Measurements from ENCODE around the gene DGAT2L6. TPM values are rescaled to one million over a fixed set of nuclear protein-coding genes. Genes with fewer than 3 reads are reported as not detected.

The DGAT2L6 gene
- not detected in 3 replicates for total RNA-seq

- Mint-ChIP-seq H3K4me1 (no peaks in the 10 kb centered on the region), H3K36me3 (no peaks in the 10 kb centered on the region), H3K27me3 (ENCODE audit: low read depth) (no peaks in the 10 kb centered on the region), H3K9me3 (peaks cover 6% of the 10 kb centered on the region), H3K27ac (no peak within 1 kb of the TSS), H3K4me3 (no peak within 1 kb of the TSS)
- no peak for DNase-seq (ENCODE audit: low spot score in 2 of 2, unreplicated experiment in 2 of 2)
- no peak for TF ChIP-seq CTCF (IDR thresholded peaks at IDR 0.05; ENCODE audit: unreplicated experiment)
Observed at GRCh38 chrX:70176938-70177533, at the start of gene DGAT2L6. Gene DGAT2L6, plus strand, starts transcription at chrX:70177483. Its CDS starts 100 bp downstream, at chrX:70177583.

DNA sequence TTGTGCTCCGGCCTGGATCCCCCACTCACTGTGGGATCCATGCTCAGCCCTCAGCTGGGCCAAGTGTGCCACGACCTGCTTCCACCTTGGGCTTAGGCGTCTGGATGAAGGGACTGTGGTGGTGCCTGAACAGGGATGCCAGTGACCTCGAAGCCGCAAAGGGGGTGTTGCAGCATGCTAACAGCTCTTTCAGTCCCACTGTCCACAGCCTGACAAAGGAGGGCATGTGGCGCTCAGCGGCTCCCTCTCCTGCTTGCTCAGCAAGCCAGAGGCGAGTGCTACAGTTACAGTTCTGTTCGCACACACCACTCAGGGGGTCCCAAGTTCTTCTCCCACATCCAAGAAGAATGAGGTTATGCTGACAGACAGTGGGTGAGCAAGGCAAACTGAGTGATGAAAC, 49.2 kb upstream of the DGAT2L6 start:
- Mint-ChIP-seq H3K27me3 (ENCODE audit: low read depth) (no peaks in the 10 kb centered on the region), H3K9me3 (peaks cover 21% of the 10 kb centered on the region), H3K27ac (no peak overlapping the region), H3K36me3 (no peaks in the 10 kb centered on the region), H3K4me3 (no peak overlapping the region), H3K4me1 (peaks cover 4% of the 10 kb centered on the region)
- TF ChIP-seq CTCF (IDR thresholded peaks at IDR 0.05; ENCODE audit: unreplicated experiment): no peak
- no peak for DNase-seq (ENCODE audit: low spot score in 2 of 2, unreplicated experiment in 2 of 2)

GRCh38 chrX:70129816-70130215, 47.5 kb upstream of the DGAT2L6 start:
- DNase-seq (ENCODE audit: low spot score in 2 of 2, unreplicated experiment in 2 of 2): no peak
- Mint-ChIP-seq H3K9me3 (peaks cover 11% of the 10 kb centered on the region), H3K4me3 (no peak overlapping the region), H3K27me3 (ENCODE audit: low read depth) (no peaks in the 10 kb centered on the region), H3K27ac (no peak overlapping the region), H3K4me1 (peaks cover 7% of the 10 kb centered on the region), H3K36me3 (no peaks in the 10 kb centered on the region)
- no peak for TF ChIP-seq CTCF (IDR thresholded peaks at IDR 0.05; ENCODE audit: unreplicated experiment)

- DNase-seq (ENCODE audit: low spot score in 2 of 2, unreplicated experiment in 2 of 2): no peak
- H3K27me3 Mint-ChIP-seq (ENCODE audit: low read depth): no peaks in the 10 kb centered on the region
- H3K36me3 Mint-ChIP-seq: peaks cover 4% of the 10 kb centered on the region
- peaks cover 14% of the 10 kb centered on the region for H3K4me1 Mint-ChIP-seq
- no peak for TF ChIP-seq CTCF (IDR thresholded peaks at IDR 0.05; ENCODE audit: unreplicated experiment)
- peaks cover 15% of the 10 kb centered on the region for H3K9me3 Mint-ChIP-seq
- peak overlapping the region; percentile 42 for H3K4me3 Mint-ChIP-seq
- peak overlapping the region; percentile 28 for H3K27ac Mint-ChIP-seq
Observed at GRCh38 chrX:70132224-70132623, 45.1 kb upstream of the DGAT2L6 start.

- no peak for TF ChIP-seq CTCF (IDR thresholded peaks at IDR 0.05; ENCODE audit: unreplicated experiment)
- Mint-ChIP-seq H3K27me3 (ENCODE audit: low read depth) (no peaks in the 10 kb centered on the region), H3K4me1 (peaks cover 14% of the 10 kb centered on the region), H3K36me3 (peaks cover 4% of the 10 kb centered on the region), H3K4me3 (peak overlapping the region; percentile 97), H3K27ac (peak overlapping the region; percentile 99), H3K9me3 (peaks cover 17% of the 10 kb centered on the region)
- DNase-seq (ENCODE audit: low spot score in 2 of 2, unreplicated experiment in 2 of 2): no peak
Observed at GRCh38 chrX:70132877-70133302, 44.4 kb upstream of the DGAT2L6 start.

Measured in mesothelial cell of epicardium (in vitro differentiated cells).